ENCODE data around the gene EVA1A.

- TF ChIP-seq, protein P1, sequence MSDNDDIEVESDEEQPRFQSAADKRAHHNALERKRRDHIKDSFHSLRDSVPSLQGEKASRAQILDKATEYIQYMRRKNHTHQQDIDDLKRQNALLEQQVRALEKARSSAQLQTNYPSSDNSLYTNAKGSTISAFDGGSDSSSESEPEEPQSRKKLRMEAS (IDR thresholded peaks at IDR 0.05): no peak
- TF ChIP-seq POLR2A (IDR thresholded peaks at IDR 0.05; ENCODE audit: control extremely low read depth in 1 of 2, low read depth in 2 of 2, low read length in 2 of 2): no peak
- TF ChIP-seq, protein P2, sequence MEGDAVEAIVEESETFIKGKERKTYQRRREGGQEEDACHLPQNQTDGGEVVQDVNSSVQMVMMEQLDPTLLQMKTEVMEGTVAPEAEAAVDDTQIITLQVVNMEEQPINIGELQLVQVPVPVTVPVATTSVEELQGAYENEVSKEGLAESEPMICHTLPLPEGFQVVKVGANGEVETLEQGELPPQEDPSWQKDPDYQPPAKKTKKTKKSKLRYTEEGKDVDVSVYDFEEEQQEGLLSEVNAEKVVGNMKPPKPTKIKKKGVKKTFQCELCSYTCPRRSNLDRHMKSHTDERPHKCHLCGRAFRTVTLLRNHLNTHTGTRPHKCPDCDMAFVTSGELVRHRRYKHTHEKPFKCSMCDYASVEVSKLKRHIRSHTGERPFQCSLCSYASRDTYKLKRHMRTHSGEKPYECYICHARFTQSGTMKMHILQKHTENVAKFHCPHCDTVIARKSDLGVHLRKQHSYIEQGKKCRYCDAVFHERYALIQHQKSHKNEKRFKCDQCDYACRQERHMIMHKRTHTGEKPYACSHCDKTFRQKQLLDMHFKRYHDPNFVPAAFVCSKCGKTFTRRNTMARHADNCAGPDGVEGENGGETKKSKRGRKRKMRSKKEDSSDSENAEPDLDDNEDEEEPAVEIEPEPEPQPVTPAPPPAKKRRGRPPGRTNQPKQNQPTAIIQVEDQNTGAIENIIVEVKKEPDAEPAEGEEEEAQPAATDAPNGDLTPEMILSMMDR (IDR thresholded peaks at IDR 0.05; ENCODE audit: control extremely low read depth in 1 of 3, insufficient read depth in 1 of 3, low read depth in 1 of 3, low read length in 3 of 3): no peak
These were observed 2.9 kb upstream of the EVA1A start for GRCh38 chr2:75563591-75563990.

Data from H1 (cell line).